ENCODE results near the gene VPS13D. TPM values are rescaled to one million over a fixed set of nuclear protein-coding genes. Genes with fewer than 3 reads are reported as not detected.

VPS13D gene
- total and polyA plus RNA-seq, 3 donors from 2014 or later, result 51.9 to 125 (median 86.8) TPM

GRCh38 chr1:12191242-12192032 is 38.4 kb upstream of the VPS13D start:
- DNase-seq, result no peak
- 70 to 74% methylated on average over 42 to 58 of the region's 58 CpGs for WGBS, 2 donors
- no peak overlapping the region for H3K27ac ChIP-seq

DNA sequence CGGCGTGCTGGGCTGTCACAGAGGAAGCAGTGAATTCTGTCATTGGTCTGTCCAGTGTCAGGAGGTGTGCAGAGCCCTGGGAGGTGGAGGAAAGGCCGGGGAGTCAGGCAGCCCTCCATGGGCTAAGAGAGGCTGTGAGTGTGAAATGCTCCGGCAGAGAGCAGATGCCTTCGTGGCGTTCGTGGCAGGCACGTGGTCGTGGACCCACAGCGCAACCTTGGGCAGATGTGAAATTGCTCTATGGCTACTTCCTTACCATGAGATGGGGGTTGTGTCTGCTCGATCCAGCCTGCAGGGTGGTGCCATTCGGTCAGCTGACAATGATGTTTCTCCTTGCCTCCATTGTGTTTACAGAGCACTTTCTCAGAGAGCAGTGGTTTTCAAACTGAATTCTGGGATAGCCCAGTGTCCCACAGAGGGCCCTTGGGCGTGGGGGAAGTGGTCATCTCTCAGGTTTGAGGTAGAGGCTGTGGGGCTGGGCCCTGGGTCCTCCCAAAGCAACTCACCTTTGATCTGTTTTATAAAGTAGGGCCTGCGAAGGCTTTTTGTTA is 35.1 kb upstream of the VPS13D start:
- Histone ChIP-seq H3K9me3 (no peaks in the 10 kb centered on the region), H3K27me3 (no peaks in the 10 kb centered on the region), H3K4me1 (no peaks in the 10 kb centered on the region), H3K27ac (no peak overlapping the region), H3K4me3 (no peak overlapping the region), H3K36me3 (ENCODE audit: low read depth, missing control alignments) (no peaks in the 10 kb centered on the region)
- WGBS, 2 donors, result 87 to 91% methylated on average over 14 of the region's 14 CpGs
- DNase-seq, result no peak
- intact Hi-C loops (cut with DNase I; ENCODE audit: low total_unique reads), result no loop called here
- no peak for TF ChIP-seq POLR2A (IDR thresholded peaks at IDR 0.05)
- no peak for TF ChIP-seq CTCF (IDR thresholded peaks at IDR 0.05)

More at GRCh38 chr1:12191242-12192032, 38.4 kb upstream of the VPS13D start:
- intact Hi-C loops (cut with DNase I; ENCODE audit: low total_unique reads), result no loop called here
- Histone ChIP-seq H3K4me1 (no peaks in the 10 kb centered on the region), H3K9me3 (no peaks in the 10 kb centered on the region), H3K4me3 (peak overlapping the region in 1 of 2 donors; percentile 44), H3K36me3 (ENCODE audit: low read depth, missing control alignments) (no peaks in the 10 kb centered on the region), H3K27me3 (no peaks in the 10 kb centered on the region)
- no peak for TF ChIP-seq POLR2A (IDR thresholded peaks at IDR 0.05)
- no peak for TF ChIP-seq CTCF (IDR thresholded peaks at IDR 0.05)

- intact Hi-C loops (cut with DNase I; ENCODE audit: low total_unique reads), result no loop called here
- Histone ChIP-seq H3K27me3 (no peaks in the 10 kb centered on the region), H3K36me3 (ENCODE audit: low read depth, missing control alignments) (no peaks in the 10 kb centered on the region), H3K27ac (no peak overlapping the region), H3K4me1 (no peaks in the 10 kb centered on the region), H3K9me3 (no peaks in the 10 kb centered on the region), H3K4me3 (no peak overlapping the region)
- WGBS, 2 donors, result 80 to 84% methylated on average over 3 of the region's 3 CpGs
- DNase-seq, result no peak
- TF ChIP-seq POLR2A (IDR thresholded peaks at IDR 0.05) (no peak), CTCF (IDR thresholded peaks at IDR 0.05) (no peak)
Observed at GRCh38 chr1:12195416-12195815, 34.4 kb upstream of the VPS13D start.

GRCh38 chr1:12196641-12197482 is 33.0 kb upstream of the VPS13D start:
- Histone ChIP-seq H3K9me3 (no peaks in the 10 kb centered on the region), H3K27ac (peak overlapping the region in 1 of 2 donors; percentile 12), H3K4me1 (no peaks in the 10 kb centered on the region), H3K27me3 (no peaks in the 10 kb centered on the region), H3K4me3 (no peak overlapping the region), H3K36me3 (ENCODE audit: low read depth, missing control alignments) (no peaks in the 10 kb centered on the region)
- no peak for TF ChIP-seq CTCF (IDR thresholded peaks at IDR 0.05)
- TF ChIP-seq POLR2A (IDR thresholded peaks at IDR 0.05), result no peak
- 78 to 81% methylated on average over 20 of the region's 20 CpGs for WGBS, 2 donors
- DNase-seq, result peak; percentile 46
- intact Hi-C loops (cut with DNase I; ENCODE audit: low total_unique reads), result no loop called here

All from testis (tissue), 3 donors.